Activated B cell treated with CpG ODN at 0.5 μM for 24 hours (primary cell): ENCODE data around the gene COX19. TPM values are rescaled to one million over a fixed set of nuclear protein-coding genes. Genes with fewer than 3 reads are reported as not detected.
A peak's percentile ranks its signal among the peaks of the same experiment; 100 is the strongest.

Experiments used
- ATAC-seq: fragments of 200-7000 bp; cut with Tn5 transposase; one replicate; pipeline ENCODE4 v1.10.0; 2021; ENCODE audit warnings: low read depth, mild to moderate bottlenecking, moderate library complexity
- CTCF ChIA-PET: fragments of 350-600 bp; sonication (Branson Sonifier 250); formaldehyde crosslinking; loops from one replicate; lab custom pipeline; 2021; ENCODE audit warnings: antibody characterized with exemption; lab: Charles Lee
- POLR2A ChIA-PET: fragments of 350-600 bp; sonication (Branson Sonifier 250); formaldehyde crosslinking; loops from one replicate; lab custom pipeline; 2021; ENCODE audit warnings: antibody characterized with exemption; lab: Charles Lee
- DNase-seq: peaks from one replicate; pipeline ENCODE4 v3.0.0; 2022
- H3K27ac Mint-ChIP-seq: one replicate; pipeline ENCODE4 v1.8.0; 2020; ENCODE audit warnings: mixed read lengths
- H3K27me3 Mint-ChIP-seq: one replicate; pipeline ENCODE4 v1.8.0; 2021; ENCODE audit warnings: mixed read lengths
- H3K36me3 Mint-ChIP-seq: one replicate; pipeline ENCODE4 v1.8.0; 2021; ENCODE audit warnings: low read depth, mixed read lengths
- H3K4me1 Mint-ChIP-seq: one replicate; pipeline ENCODE4 v1.8.0; 2021; ENCODE audit warnings: mixed read lengths
- H3K4me3 Mint-ChIP-seq: one replicate; pipeline ENCODE4 v1.8.0; 2020; ENCODE audit warnings: mild to moderate bottlenecking, mixed read lengths
- H3K9me3 Mint-ChIP-seq: one replicate; pipeline ENCODE4 v1.8.0; 2020; ENCODE audit warnings: mixed read lengths
- intact Hi-C: fragments of 100-400 bp; cut with micrococcal nuclease; formaldehyde crosslinking; loops from one replicate; pipeline ENCODE4 v1.15.1; 2024
- total RNA-seq: library from RNA; stranded (reverse); gene quantifications from 2 replicates; pipeline ENCODE4 v1.2.3, GENCODE V29; 2022
- TF ChIP-seq, protein P1 (sequence below): fragments of 200-600 bp; IDR thresholded peaks from one replicate; pipeline ENCODE4 v1.8.0; 2022; ENCODE audit warnings: antibody characterized with exemption, mild to moderate bottlenecking

COX19 gene, protein sequence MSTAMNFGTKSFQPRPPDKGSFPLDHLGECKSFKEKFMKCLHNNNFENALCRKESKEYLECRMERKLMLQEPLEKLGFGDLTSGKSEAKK
- total RNA-seq: 21.2 and 24.5 TPM in 2 replicates

DNA sequence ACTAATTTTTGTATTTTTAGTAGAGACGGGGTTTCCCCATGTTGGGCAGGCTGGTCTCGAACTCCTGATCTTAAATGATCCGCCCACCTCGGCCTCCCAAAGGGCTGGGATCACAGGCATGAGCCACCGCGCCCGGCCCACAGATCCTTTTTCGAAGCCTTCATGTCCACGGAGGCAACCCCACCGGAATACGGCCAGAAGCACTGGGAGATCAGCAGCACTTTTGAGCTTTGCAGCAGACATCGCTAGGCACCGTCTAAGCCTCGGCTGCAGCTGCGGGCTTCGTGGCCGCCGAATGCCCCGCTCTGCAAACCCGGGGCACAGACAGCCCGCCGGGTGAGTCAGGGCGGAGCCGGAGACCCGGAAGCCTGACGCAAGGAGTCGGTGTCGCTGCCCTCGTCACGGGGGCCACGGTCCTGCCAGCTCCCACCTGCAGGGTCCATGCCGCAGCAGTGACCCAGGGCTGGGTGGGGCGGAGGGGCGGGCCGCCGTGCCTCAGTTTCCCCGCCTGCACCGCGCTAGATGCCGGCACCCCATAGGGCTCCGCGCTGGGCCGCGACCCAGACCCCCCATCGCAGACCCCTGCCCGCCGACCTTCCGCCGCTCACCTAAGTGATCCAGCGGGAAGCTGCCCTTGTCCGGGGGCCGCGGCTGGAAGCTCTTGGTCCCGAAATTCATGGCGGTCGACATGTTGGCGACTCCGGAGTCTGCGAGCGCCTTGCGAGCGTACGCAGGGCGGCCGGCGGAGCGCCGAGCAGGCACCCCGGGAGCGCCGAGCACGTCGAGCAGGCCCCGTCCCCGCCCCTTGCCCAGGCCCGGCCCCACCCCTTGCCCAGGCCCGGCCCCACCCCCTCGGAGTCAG lies at the start of gene COX19:
Gene COX19, minus strand, starts transcription at position 730 of the 862 bp plus-strand sequence. Its CDS starts 40 bp downstream, at position 690.
- peak within 1 kb of the TSS; percentile 91 for H3K4me3 Mint-ChIP-seq
- ChIA-PET CTCF (interaction anchor here (0.8 to 2.2 kb wide), 3 partner anchors 18 to 91 kb away, joined by 3 to 10 read pairs (median 7); no protein-coding TSS in a partner anchor), POLR2A (interaction anchor here (0.6 to 3.4 kb wide), 34 partner anchors 13 to 1553 kb away, joined by 3 to 28 read pairs (median 6); partner anchors contain the start of genes GET4 and ZFAND2A)
- H3K27me3 Mint-ChIP-seq: no peaks in the 10 kb centered on the region
- peak within 1 kb of the TSS; percentile 86 for H3K27ac Mint-ChIP-seq
- TF ChIP-seq, protein P1, sequence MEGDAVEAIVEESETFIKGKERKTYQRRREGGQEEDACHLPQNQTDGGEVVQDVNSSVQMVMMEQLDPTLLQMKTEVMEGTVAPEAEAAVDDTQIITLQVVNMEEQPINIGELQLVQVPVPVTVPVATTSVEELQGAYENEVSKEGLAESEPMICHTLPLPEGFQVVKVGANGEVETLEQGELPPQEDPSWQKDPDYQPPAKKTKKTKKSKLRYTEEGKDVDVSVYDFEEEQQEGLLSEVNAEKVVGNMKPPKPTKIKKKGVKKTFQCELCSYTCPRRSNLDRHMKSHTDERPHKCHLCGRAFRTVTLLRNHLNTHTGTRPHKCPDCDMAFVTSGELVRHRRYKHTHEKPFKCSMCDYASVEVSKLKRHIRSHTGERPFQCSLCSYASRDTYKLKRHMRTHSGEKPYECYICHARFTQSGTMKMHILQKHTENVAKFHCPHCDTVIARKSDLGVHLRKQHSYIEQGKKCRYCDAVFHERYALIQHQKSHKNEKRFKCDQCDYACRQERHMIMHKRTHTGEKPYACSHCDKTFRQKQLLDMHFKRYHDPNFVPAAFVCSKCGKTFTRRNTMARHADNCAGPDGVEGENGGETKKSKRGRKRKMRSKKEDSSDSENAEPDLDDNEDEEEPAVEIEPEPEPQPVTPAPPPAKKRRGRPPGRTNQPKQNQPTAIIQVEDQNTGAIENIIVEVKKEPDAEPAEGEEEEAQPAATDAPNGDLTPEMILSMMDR: no peak
- H3K36me3 Mint-ChIP-seq: peaks cover 27% of the 10 kb centered on the region
- no peaks in the 10 kb centered on the region for H3K9me3 Mint-ChIP-seq
- intact Hi-C loops: loop anchor here (1.0 to 10.0 kb wide), 8 partner anchors 18 to 165 kb away; partner anchors contain the start of gene GET4
- peaks cover 33% of the 10 kb centered on the region for H3K4me1 Mint-ChIP-seq
- peak; percentile 92 for DNase-seq
- peak; percentile 84 for ATAC-seq

GRCh38 chr7:1024331-1024841 lies 49.0 kb upstream of the COX19 start:
- H3K4me1 Mint-ChIP-seq: peaks cover 66% of the 10 kb centered on the region
- CTCF ChIA-PET: interaction anchor here (1.6 to 9.5 kb wide), 4 partner anchors 20 to 41 kb away, joined by 3 to 55 read pairs (median 18); partner anchors contain the start of gene GPR146
- intact Hi-C loops: loop anchor here (1.0 to 10.0 kb wide), 9 partner anchors 20 to 1290 kb away; partner anchors contain the start of genes COX19, GPR146 and SNX8
- TF ChIP-seq, protein P1: no peak
- peak overlapping the region; percentile 82 for H3K4me3 Mint-ChIP-seq
- ATAC-seq (peak; percentile 76), DNase-seq (peak; percentile 74)
- H3K9me3 Mint-ChIP-seq: no peaks in the 10 kb centered on the region
- peaks cover 41% of the 10 kb centered on the region for H3K36me3 Mint-ChIP-seq
- POLR2A ChIA-PET: interaction anchor here (0.7 to 7.7 kb wide), 15 partner anchors 11 to 136 kb away, joined by 3 to 148 read pairs (median 5); partner anchors contain the start of genes COX19 and GPR146
- H3K27ac Mint-ChIP-seq: peak overlapping the region; percentile 89
- no peaks in the 10 kb centered on the region for H3K27me3 Mint-ChIP-seq

DNA sequence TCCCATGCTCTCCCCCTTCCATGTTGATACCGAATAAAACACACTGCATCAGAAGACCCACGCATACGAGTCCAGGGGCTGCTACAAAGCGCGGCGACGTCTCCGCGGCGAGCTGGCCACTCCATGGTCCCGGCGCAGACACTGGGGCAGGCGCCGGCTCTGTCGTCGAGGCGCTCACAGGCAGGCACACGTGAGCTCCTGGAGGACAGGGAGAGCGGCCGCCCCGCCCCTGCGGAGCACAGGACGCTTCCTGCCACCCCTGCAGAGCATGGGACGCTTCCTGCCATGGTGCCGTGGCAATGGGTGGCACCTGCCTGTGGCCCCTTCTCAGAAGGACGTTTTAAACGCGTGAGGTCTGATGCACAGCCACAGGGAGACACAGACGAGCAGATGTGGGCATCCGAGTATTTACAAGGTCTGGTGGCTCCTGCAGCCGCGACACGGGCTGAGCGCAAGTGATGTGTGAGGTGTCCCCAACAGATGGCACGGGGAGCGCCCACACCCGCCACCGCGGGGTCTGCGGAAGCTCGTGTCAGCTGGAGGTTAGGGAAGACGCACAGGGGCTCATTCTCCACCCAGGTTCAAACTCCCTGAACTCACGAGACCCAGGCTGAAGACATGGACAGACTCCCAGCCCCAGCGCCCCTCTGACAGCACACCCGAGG lies 47.6 kb upstream of the COX19 start:
- peak; percentile 41 for ATAC-seq
- TF ChIP-seq, protein P1: no peak
- intact Hi-C loops: loop anchor here (1.0 to 10.0 kb wide), 3 partner anchors 11 to 1292 kb away; partner anchors contain the start of gene SNX8
- DNase-seq: peak; percentile 72
- Mint-ChIP-seq H3K9me3 (no peaks in the 10 kb centered on the region), H3K36me3 (peaks cover 52% of the 10 kb centered on the region), H3K4me1 (peaks cover 69% of the 10 kb centered on the region), H3K27ac (peak overlapping the region; percentile 89), H3K27me3 (no peaks in the 10 kb centered on the region), H3K4me3 (peak overlapping the region; percentile 82)
- CTCF ChIA-PET: interaction anchor here (1.6 to 9.5 kb wide), 3 partner anchors 21 to 43 kb away, joined by 5 to 55 read pairs (median 31); partner anchors contain the start of gene GPR146
- POLR2A ChIA-PET: interaction anchor here (0.6 to 7.7 kb wide), 12 partner anchors 9 to 115 kb away, joined by 3 to 148 read pairs (median 6); partner anchors contain the start of genes COX19 and GPR146

DNA sequence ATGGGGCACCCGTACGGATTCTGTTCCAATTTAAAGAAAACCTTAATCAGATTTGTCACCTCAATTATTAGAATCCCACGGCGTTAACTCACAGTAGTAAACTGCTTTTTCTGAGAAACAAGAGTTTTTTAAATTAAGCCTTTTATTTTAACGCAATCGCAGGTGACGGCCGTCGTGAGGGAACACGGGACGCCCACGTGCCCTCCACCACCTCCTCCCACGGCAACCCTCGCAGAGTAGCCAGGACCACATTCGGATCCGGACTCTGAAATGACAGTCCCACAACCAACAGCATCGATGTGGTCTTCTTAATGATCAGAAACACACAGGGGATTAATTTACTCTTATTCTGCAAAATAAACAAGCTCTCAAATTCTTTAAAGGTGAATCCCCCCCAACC lies 47.0 kb upstream of the COX19 start:
- Mint-ChIP-seq H3K4me3 (peak overlapping the region; percentile 82), H3K27ac (peak overlapping the region; percentile 89), H3K27me3 (no peaks in the 10 kb centered on the region), H3K4me1 (peaks cover 70% of the 10 kb centered on the region), H3K9me3 (no peaks in the 10 kb centered on the region), H3K36me3 (peaks cover 53% of the 10 kb centered on the region)
- ChIA-PET POLR2A (interaction anchor here (1.0 to 7.7 kb wide), 11 partner anchors 8 to 116 kb away, joined by 3 to 148 read pairs (median 7); partner anchors contain the start of genes COX19 and GPR146), CTCF (interaction anchor here (1.1 to 9.5 kb wide), 3 partner anchors 22 to 43 kb away, joined by 6 to 55 read pairs (median 31); partner anchors contain the start of gene GPR146)
- DNase-seq (no peak), ATAC-seq (no peak)
- TF ChIP-seq, protein P1: no peak
- intact Hi-C loops: loop anchor here (10.0 kb wide), 2 partner anchors 208 to 1292 kb away; partner anchors contain the start of gene SNX8
